GM23338 (cell line): ENCODE measurements around the gene CFHR1. TPM values are rescaled to one million over a fixed set of nuclear protein-coding genes. Genes with fewer than 3 reads are reported as not detected.

Source experiments
- ATAC-seq: fragments of 200-7000 bp; cut with Tn5 transposase; 3 replicates; pipeline ENCODE4 v1.9.1; 2020
- DNase-seq: peaks from one replicate; pipeline ENCODE4 v3.0.0-alpha.2; 2015; ENCODE audit warnings: low spot score
- H2AFZ ChIP-seq: fragments of 200-600 bp; sonication (generic); 2 replicates; pipeline ENCODE4 v1.8.0; 2016; ENCODE audit warnings: antibody characterized with exemption, mild to moderate bottlenecking, moderate library complexity
- H3F3A ChIP-seq: fragments of 200-600 bp; sonication (generic); replicated peaks from 2 replicates; pipeline ENCODE4 v1.8.0; 2017; ENCODE audit warnings: antibody characterized with exemption, mixed run types, low read depth
- H3K27ac ChIP-seq: fragments of 200-600 bp; sonication (generic); 2 replicates; pipeline ENCODE4 v1.6.1; 2016; ENCODE audit warnings: low read depth
- H3K27me3 ChIP-seq: fragments of 200-600 bp; sonication (generic); 2 replicates; pipeline ENCODE4 v1.8.0; 2016; ENCODE audit warnings: mild to moderate bottlenecking, mixed run types, moderate library complexity; ENCODE audit not compliant: insufficient read depth
- H3K36me3 ChIP-seq: fragments of 200-600 bp; sonication (generic); 2 replicates; pipeline ENCODE4 v1.8.0; 2016; ENCODE audit warnings: mild to moderate bottlenecking; ENCODE audit not compliant: insufficient read depth
- H3K4me1 ChIP-seq: fragments of 200-600 bp; sonication (generic); 2 replicates; pipeline ENCODE4 v1.8.0; 2016; ENCODE audit warnings: mild to moderate bottlenecking, moderate library complexity; ENCODE audit not compliant: insufficient read depth
- H3K4me2 ChIP-seq: fragments of 200-600 bp; sonication (generic); 2 replicates; pipeline ENCODE4 v1.7.1; 2017; ENCODE audit warnings: mixed run types
- H3K4me3 ChIP-seq: fragments of 200-600 bp; sonication (generic); 2 replicates; pipeline ENCODE4 v1.6.1; 2016; ENCODE audit warnings: mixed run types
- H3K79me2 ChIP-seq: fragments of 200-600 bp; sonication (generic); replicated peaks from 2 replicates; pipeline ENCODE4 v1.8.0; 2017; ENCODE audit warnings: mild to moderate bottlenecking; ENCODE audit not compliant: insufficient read depth
- H3K9me2 ChIP-seq: fragments of 200-600 bp; sonication (generic); 2 replicates; pipeline ENCODE4 v1.8.0; 2017; ENCODE audit not compliant: insufficient read depth
- H4K20me1 ChIP-seq: fragments of 200-600 bp; sonication (generic); replicated peaks from 2 replicates; pipeline ENCODE4 v1.8.0; 2017; ENCODE audit warnings: mild to moderate bottlenecking; ENCODE audit not compliant: insufficient read depth
- H3K27ac Mint-ChIP-seq: 2 replicates; pipeline ENCODE4 v1.8.0; 2020; ENCODE audit warnings: inconsistent platforms, mild to moderate bottlenecking, moderate library complexity, mixed read lengths
- H3K27me3 Mint-ChIP-seq: 3 replicates; pipeline ENCODE4 v1.8.0; 2022; ENCODE audit warnings: low read depth, mild to moderate bottlenecking, moderate library complexity, mixed read lengths, inconsistent platforms; ENCODE audit not compliant: insufficient read depth, poor library complexity
- H3K36me3 Mint-ChIP-seq: 3 replicates; pipeline ENCODE4 v1.8.0; 2021; ENCODE audit warnings: low read depth, mild to moderate bottlenecking, inconsistent platforms, moderate library complexity, mixed read lengths
- H3K4me1 Mint-ChIP-seq: 3 replicates; pipeline ENCODE4 v1.8.0; 2020; ENCODE audit warnings: mild to moderate bottlenecking, inconsistent platforms, mixed read lengths
- H3K4me3 Mint-ChIP-seq: 3 replicates; pipeline ENCODE4 v1.8.0; 2021; ENCODE audit warnings: moderate library complexity, mild to moderate bottlenecking, inconsistent platforms, mixed read lengths
- H3K9me3 Mint-ChIP-seq: 3 replicates; pipeline ENCODE4 v1.8.0; 2020; ENCODE audit warnings: moderate library complexity, mild to moderate bottlenecking, inconsistent platforms, mixed read lengths
- CREB1 ChIP-seq: fragments of 250-450 bp; sonication (Bioruptor Pico); IDR thresholded peaks from 2 replicates; pipeline ENCODE4 v1.5.0; 2020; ENCODE audit warnings: low read depth, mild to moderate bottlenecking, moderate library complexity
- CTCF ChIP-seq, 2 experiments: fragments of 200-600 bp in 1 of 2; sonication (generic) in 1 of 2; conservative IDR thresholded peaks; 2 replicates each; pipeline versions ENCODE4 v1.5.1 to v1.6.1; 2016 to 2017; ENCODE audit warnings: antibody characterized with exemption in 2 of 2, low read depth in 2 of 2, mild to moderate bottlenecking in 2 of 2, moderate library complexity in 1 of 2
- ETS1 ChIP-seq: IDR thresholded peaks from 2 replicates; pipeline ENCODE4 v1.6.1; 2016; ENCODE audit warnings: antibody characterized with exemption
- EZH2phosphoT487 ChIP-seq: fragments of 200-600 bp; sonication (generic); IDR thresholded peaks from one replicate; pipeline ENCODE4 v1.8.1; 2018; ENCODE audit warnings: antibody characterized with exemption; ENCODE audit not compliant: unreplicated experiment
- JUNB ChIP-seq: IDR thresholded peaks from one replicate; pipeline ENCODE4 v1.6.1; 2016; ENCODE audit warnings: antibody characterized with exemption; ENCODE audit not compliant: unreplicated experiment
- NANOG ChIP-seq: IDR thresholded peaks from 2 replicates; pipeline ENCODE4 v1.6.1; 2016; ENCODE audit warnings: antibody characterized with exemption, borderline replicate concordance
- POLR2AphosphoS5 ChIP-seq: IDR thresholded peaks from 2 replicates; pipeline ENCODE4 v1.6.1; 2016; ENCODE audit warnings: antibody characterized with exemption, low read depth
- REST ChIP-seq: IDR thresholded peaks from one replicate; pipeline ENCODE4 v1.6.1; 2018; ENCODE audit warnings: antibody characterized with exemption; ENCODE audit not compliant: unreplicated experiment
- STAT1 ChIP-seq: IDR thresholded peaks from one replicate; pipeline ENCODE4 v1.6.1; 2016; ENCODE audit warnings: antibody characterized with exemption; ENCODE audit not compliant: unreplicated experiment
- ZNF114 ChIP-seq: fragments of 250-450 bp; sonication (Bioruptor Pico); IDR thresholded peaks from 2 replicates; pipeline ENCODE4 v1.5.0; 2020; ENCODE audit warnings: mild to moderate bottlenecking, moderate library complexity
- ZNF331 ChIP-seq: fragments of 250-450 bp; sonication (Bioruptor Pico); IDR thresholded peaks from 2 replicates; pipeline ENCODE4 v1.5.0; 2020; ENCODE audit warnings: low read depth, mild to moderate bottlenecking, moderate library complexity
- ZNF462 ChIP-seq: fragments of 250-450 bp; sonication (Bioruptor Pico); IDR thresholded peaks from 2 replicates; pipeline ENCODE4 v1.5.0; 2020; ENCODE audit warnings: mild to moderate bottlenecking, moderate library complexity
- polyA plus RNA-seq: library from polyadenylated mRNA; unstranded; fragments of >200 nt; fragmentation: Nextera tagmentation; extraction: Ambion mirVana; gene quantifications from 2 replicates; pipeline ENCODE4 v1.2.1, GENCODE V29; 2016
- total RNA-seq: library from RNA; depleted of rRNA; stranded (reverse); fragments of >200 nt; shearing (Covaris generic); gene quantifications from 2 replicates; pipeline ENCODE4 v1.2.3, GENCODE V29; 2014

The CFHR1 gene
- total and polyA plus RNA-seq, 2 experiments from 2014 or later, result not detected

GRCh38 chr1:196873385-196873784 is 53.9 kb downstream of the CFHR1 start:
- Mint-ChIP-seq H3K9me3 (no peaks in the 10 kb centered on the region), H3K27ac (no peak overlapping the region), H3K4me3 (no peak overlapping the region), H3K36me3 (no peaks in the 10 kb centered on the region), H3K4me1 (peaks cover 2% of the 10 kb centered on the region; the same call in 2 of the 3 replicates), H3K27me3 (no peaks in the 10 kb centered on the region)
- H4K20me1 ChIP-seq, result no peaks in the 10 kb centered on the region
- peaks cover 7% of the 10 kb centered on the region; the same call in 1 of the 2 replicates for H3K9me2 ChIP-seq
- peaks cover 2% of the 10 kb centered on the region; the same call in 1 of the 2 replicates for H3K4me1 ChIP-seq
- DNase-seq, result no peak
- no peak overlapping the region for H3K4me3 ChIP-seq
- H3K27me3 ChIP-seq, result peaks cover 12% of the 10 kb centered on the region
- no peaks in the 10 kb centered on the region for H3K79me2 ChIP-seq
- no peaks in the 10 kb centered on the region for H3F3A ChIP-seq
- no peak overlapping the region for H3K4me2 ChIP-seq
- TF ChIP-seq ZNF462 (CRISPR knock-in tag) (no peak), REST (no peak), CREB1 (CRISPR knock-in tag) (no peak), ZNF114 (no peak), STAT1 (no peak), EZH2phosphoT487 (no peak), POLR2AphosphoS5 (no peak), CTCF (conservative IDR thresholded peaks at IDR 0.05; ENCODE audit: low read depth in 2 of 2) (no peak), ETS1 (no peak), ZNF331 (CRISPR knock-in tag) (no peak), NANOG (no peak), JUNB (no peak)
- no peaks in the 10 kb centered on the region for H3K36me3 ChIP-seq
- no peak overlapping the region for H2AFZ ChIP-seq
- ATAC-seq, result no peak
- no peak overlapping the region for H3K27ac ChIP-seq
